CD4-positive, alpha-beta T cell treated with Interleukin-6 for 4 hours (primary cell): ENCODE measurements around the gene NEUROD1.

Experiments
- DNase-seq: peaks from one replicate; pipeline ENCODE4 v3.0.0-alpha.2; 2020; ENCODE audit warnings: mixed read lengths

Gene NEUROD1

GRCh38 chr2:181679544-181679979 is 755 bp downstream of the NEUROD1 start:
- no peak for DNase-seq

GRCh38 chr2:181678861-181679543 is 1.3 kb downstream of the NEUROD1 start:
- DNase-seq, result no peak

GRCh38 chr2:181677912-181678586 is 2.3 kb downstream of the NEUROD1 start:
- DNase-seq, result peak; percentile 49

GRCh38 chr2:181675254-181675653 is 5.1 kb downstream of the NEUROD1 start:
- no peak for DNase-seq

GRCh38 chr2:181674461-181674860 is 5.9 kb downstream of the NEUROD1 start:
- DNase-seq, result no peak

GRCh38 chr2:181673173-181673572 is 7.1 kb downstream of the NEUROD1 start:
- DNase-seq, result no peak

GRCh38 chr2:181672255-181673008 is 7.9 kb downstream of the NEUROD1 start:
- no peak for DNase-seq

GRCh38 chr2:181670632-181671031 is 9.7 kb downstream of the NEUROD1 start:
- no peak for DNase-seq

GRCh38 chr2:181667234-181667633 is 13.1 kb downstream of the NEUROD1 start:
- DNase-seq, result no peak

- no peak for DNase-seq
Observed at GRCh38 chr2:181662287-181662686, 18.0 kb downstream of the NEUROD1 start.

GRCh38 chr2:181660181-181660580 is 20.1 kb downstream of the NEUROD1 start:
- no peak for DNase-seq

- DNase-seq, result no peak
Observed at GRCh38 chr2:181658444-181658843, 21.9 kb downstream of the NEUROD1 start.

GRCh38 chr2:181657379-181657778 is 22.9 kb downstream of the NEUROD1 start:
- no peak for DNase-seq

GRCh38 chr2:181656450-181657291 is 23.6 kb downstream of the NEUROD1 start, which contains the start of gene CERKL:
CERKL (minus strand) TSS chr2:181657105; CDS start chr2:181657006, 99 bp downstream.
- DNase-seq, result peak; percentile 20

GRCh38 chr2:181655519-181655918 is 24.8 kb downstream of the NEUROD1 start:
- DNase-seq, result no peak

- no peak for DNase-seq
Observed at GRCh38 chr2:181649436-181649979, 30.8 kb downstream of the NEUROD1 start.

- no peak for DNase-seq
Observed at GRCh38 chr2:181648478-181649155, 31.7 kb downstream of the NEUROD1 start.

GRCh38 chr2:181646415-181646987 is 33.8 kb downstream of the NEUROD1 start:
- DNase-seq, result no peak

GRCh38 chr2:181643151-181643550 is 37.2 kb downstream of the NEUROD1 start:
- DNase-seq, result no peak

GRCh38 chr2:181642086-181642485 is 38.2 kb downstream of the NEUROD1 start:
- no peak for DNase-seq

- DNase-seq, result no peak
Observed at GRCh38 chr2:181639686-181640085, 40.6 kb downstream of the NEUROD1 start.
